ENCODE measurements around the gene MSH3.
"Not testable (repeated sequence)": the region's sequence is repeated elsewhere in the genome, so short reads cannot be mapped to it uniquely, and the experiment has no call there.

Gene MSH3

GRCh38 chr5:80711216-80711615, 56.8 kb downstream of the MSH3 start:
- no peak for DNase-seq

GRCh38 chr5:80711938-80712337, 57.5 kb downstream of the MSH3 start:
- no peak for DNase-seq

GRCh38 chr5:80712919-80713318, 58.5 kb downstream of the MSH3 start:
- no peak for DNase-seq

GRCh38 chr5:80713631-80714030, 59.2 kb downstream of the MSH3 start:
- DNase-seq = no peak

GRCh38 chr5:80714570-80715298, 60.3 kb downstream of the MSH3 start:
- no peak for DNase-seq

GRCh38 chr5:80715887-80716286, 61.4 kb downstream of the MSH3 start:
- DNase-seq = no peak

GRCh38 chr5:80720181-80720580, 65.7 kb downstream of the MSH3 start:
- DNase-seq = no peak

- no peak for DNase-seq
These were observed 68.5 kb downstream of the MSH3 start for GRCh38 chr5:80722916-80723315.

- no peak for DNase-seq
These were observed 71.0 kb downstream of the MSH3 start for GRCh38 chr5:80725446-80725845.

- DNase-seq = no peak
These were observed 82.3 kb downstream of the MSH3 start for GRCh38 chr5:80736730-80737129.

- no peak for DNase-seq
These were observed 84.0 kb downstream of the MSH3 start for GRCh38 chr5:80738466-80738865.

- no peak for DNase-seq
These were observed 84.6 kb downstream of the MSH3 start for GRCh38 chr5:80739057-80739456.

GRCh38 chr5:80739496-80739895, 85.0 kb downstream of the MSH3 start:
- DNase-seq = no peak

- no peak for DNase-seq
These were observed 85.4 kb downstream of the MSH3 start for GRCh38 chr5:80739898-80740297.

GRCh38 chr5:80740488-80740887, 86.0 kb downstream of the MSH3 start:
- not testable (repeated sequence) for DNase-seq

- no peak for DNase-seq
These were observed 86.5 kb downstream of the MSH3 start for GRCh38 chr5:80740999-80741398.

- no peak for DNase-seq
These were observed 89.7 kb downstream of the MSH3 start for GRCh38 chr5:80744149-80744548.

GRCh38 chr5:80745490-80745889, 91.0 kb downstream of the MSH3 start:
- no peak for DNase-seq

- no peak for DNase-seq
These were observed 93.5 kb downstream of the MSH3 start for GRCh38 chr5:80747922-80748321.

- DNase-seq = no peak
These were observed 98.0 kb downstream of the MSH3 start for GRCh38 chr5:80752427-80752826.

- no peak for DNase-seq
These were observed 99.3 kb downstream of the MSH3 start for GRCh38 chr5:80753712-80754111.

GRCh38 chr5:80754900-80755299, 100.4 kb downstream of the MSH3 start:
- peak; percentile 70 for DNase-seq

GRCh38 chr5:80755626-80756025, 101.2 kb downstream of the MSH3 start:
- DNase-seq = no peak

- DNase-seq = no peak
These were observed 101.8 kb downstream of the MSH3 start for GRCh38 chr5:80756292-80756691.

GRCh38 chr5:80757290-80757689, 102.8 kb downstream of the MSH3 start:
- DNase-seq = peak; percentile 9
